C4-2B (cell line): ENCODE measurements around the gene SLC4A1.

Experiments used
- CTCF ChIP-seq: fragments of 450-650 bp; conservative IDR thresholded peaks from 2 replicates; pipeline ENCODE4 v1.5.1; 2017; ENCODE audit warnings: mild to moderate bottlenecking
- ZFX ChIP-seq: fragments of 450-650 bp; IDR thresholded peaks from 2 replicates; pipeline ENCODE4 v1.6.1; 2017

- TF ChIP-seq CTCF = no peak
- no peak for TF ChIP-seq ZFX
Observed at GRCh38 chr17:44247440-44247841, 20.5 kb downstream of the SLC4A1 start.
